Measurements from ENCODE around the gene STYX. TPM values are rescaled to one million over a fixed set of nuclear protein-coding genes. Genes with fewer than 3 reads are reported as not detected.

STYX gene, protein sequence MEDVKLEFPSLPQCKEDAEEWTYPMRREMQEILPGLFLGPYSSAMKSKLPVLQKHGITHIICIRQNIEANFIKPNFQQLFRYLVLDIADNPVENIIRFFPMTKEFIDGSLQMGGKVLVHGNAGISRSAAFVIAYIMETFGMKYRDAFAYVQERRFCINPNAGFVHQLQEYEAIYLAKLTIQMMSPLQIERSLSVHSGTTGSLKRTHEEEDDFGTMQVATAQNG
- 10 to 100 TPM; 14.9 to 20.4 (median 17.1) TPM for polyA plus RNA-seq (ENCODE audit: low read depth in 6 of 6)

DNA sequence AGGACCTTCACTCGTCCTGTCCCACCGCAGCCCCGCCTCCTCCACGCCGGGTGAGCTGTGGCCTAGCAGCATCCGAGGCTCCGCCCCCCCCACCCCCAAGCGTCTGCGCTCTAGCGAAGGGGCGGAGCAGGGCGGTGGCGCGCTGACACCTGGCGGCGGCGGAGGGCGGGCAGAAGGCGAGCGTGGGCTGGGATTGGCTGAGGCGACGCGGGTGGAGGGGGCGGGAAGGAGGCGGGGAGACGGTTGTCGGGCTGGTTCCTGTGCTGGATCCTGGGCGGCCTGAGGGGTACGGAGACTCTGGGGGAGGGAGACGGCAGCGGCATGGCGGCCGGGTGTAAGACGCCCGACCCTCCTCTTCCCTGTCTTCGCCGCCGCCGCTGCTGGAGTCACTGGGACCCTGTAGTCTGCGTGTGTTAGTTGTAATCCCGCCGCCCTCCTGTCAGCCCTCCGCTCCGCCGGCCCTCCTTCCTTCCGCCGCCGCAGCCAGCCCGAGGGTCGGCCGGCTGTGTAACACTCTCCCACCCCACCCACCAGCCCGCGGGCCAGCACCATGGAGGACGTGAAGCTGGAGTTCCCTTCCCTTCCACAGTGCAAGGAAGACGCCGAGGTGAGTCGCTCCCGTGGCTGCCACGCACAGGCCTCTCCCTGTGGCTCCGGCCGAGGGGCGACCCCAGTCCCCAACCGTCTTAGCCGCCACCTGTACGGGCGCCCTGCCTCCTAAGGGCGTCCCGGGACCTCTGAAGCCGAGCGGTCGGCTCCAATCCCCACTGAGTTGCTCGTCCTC lies at the start of gene STYX:
TSS of gene STYX (plus strand) at position 242 of the 784 bp plus-strand sequence. CDS start at position 551, 309 bp downstream.
- H3K9me3 Mint-ChIP-seq, result no peaks in the 10 kb centered on the region
- ATAC-seq (ENCODE audit: low read depth in 2 of 2), result peak; percentile 92 to 94
- H3K4me3 Mint-ChIP-seq, result peak within 1 kb of the TSS; percentile 90 to 97 (median 94)
- H3K4me1 Mint-ChIP-seq, result peaks cover 22 to 66% (median 35%) of the 10 kb centered on the region in 3 donors
- H3K27me3 Mint-ChIP-seq, result no peaks in the 10 kb centered on the region
- DNase-seq, result peak; percentile 95
- H3K27ac Mint-ChIP-seq, result peak within 1 kb of the TSS; percentile 88 to 96 (median 92)
- H3K36me3 Mint-ChIP-seq, result peaks cover 10 to 15% of the 10 kb centered on the region in 2 donors

DNA sequence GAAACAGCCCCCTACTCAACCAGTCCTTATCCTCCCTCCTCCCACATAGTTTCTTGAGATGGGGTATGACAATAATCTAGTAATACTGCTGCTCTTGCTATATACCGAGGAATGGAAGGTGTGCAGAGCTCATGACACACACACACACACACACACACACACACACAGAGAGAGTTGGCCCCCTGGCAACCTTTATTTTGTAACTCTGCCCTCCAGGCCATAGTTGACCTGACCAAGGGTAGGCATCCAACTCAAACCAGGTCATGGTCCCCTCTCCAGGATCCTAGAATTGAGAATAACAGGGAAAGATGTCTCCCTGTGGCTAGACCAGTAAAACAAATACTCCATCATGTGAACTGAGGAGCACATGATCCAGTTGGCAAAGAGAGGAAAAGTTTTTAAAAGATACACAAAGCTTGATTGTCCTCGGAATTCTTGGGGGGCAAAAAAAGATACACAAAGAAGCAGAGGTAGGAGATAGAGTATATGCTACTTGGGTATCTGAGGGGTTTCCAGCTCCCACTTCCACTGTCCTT lies 45.9 kb upstream of the STYX start:
- Mint-ChIP-seq H3K27ac (peak overlapping the region in 3 of 6 donors; percentile 33 to 89 (median 79)), H3K9me3 (no peaks in the 10 kb centered on the region), H3K4me1 (peaks cover 21 to 44% (median 39%) of the 10 kb centered on the region in 3 donors), H3K36me3 (no peaks in the 10 kb centered on the region), H3K27me3 (no peaks in the 10 kb centered on the region), H3K4me3 (no peak overlapping the region)
- DNase-seq (no peak), ATAC-seq (ENCODE audit: low read depth in 2 of 2) (no peak)

DNA sequence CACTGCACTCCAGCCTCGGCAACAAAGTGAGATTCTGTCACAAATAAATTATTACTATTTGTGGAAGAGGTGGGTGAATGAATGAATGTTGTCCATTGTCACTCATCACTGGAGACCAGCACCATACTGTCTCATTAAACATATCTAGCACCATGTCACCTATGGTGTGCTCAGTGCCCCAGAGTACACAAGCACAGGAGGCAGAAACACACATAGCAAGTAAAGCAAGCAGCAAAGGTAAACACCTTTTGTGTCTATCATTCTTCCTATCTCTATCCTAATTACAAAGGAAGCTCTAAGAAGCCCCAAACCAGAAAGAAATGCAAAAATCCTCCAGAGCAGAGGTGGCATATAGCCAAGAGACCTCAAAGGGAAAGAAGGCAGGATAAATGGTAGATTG lies 43.8 kb upstream of the STYX start:
- H3K36me3 Mint-ChIP-seq, result peaks cover 0 to 4% of the 10 kb centered on the region in 2 donors
- peaks cover 25 to 58% (median 46%) of the 10 kb centered on the region in 3 donors for H3K4me1 Mint-ChIP-seq
- H3K27me3 Mint-ChIP-seq, result no peaks in the 10 kb centered on the region
- H3K27ac Mint-ChIP-seq, result peak overlapping the region in 2 of 6 donors; percentile 41 to 42
- no peak overlapping the region for H3K4me3 Mint-ChIP-seq
- no peak for DNase-seq
- ATAC-seq (ENCODE audit: low read depth in 2 of 2), result no peak
- no peaks in the 10 kb centered on the region for H3K9me3 Mint-ChIP-seq

- DNase-seq (no peak), ATAC-seq (ENCODE audit: low read depth in 2 of 2) (no peak)
- Mint-ChIP-seq H3K4me1 (peaks cover 36 to 68% (median 63%) of the 10 kb centered on the region in 3 donors), H3K27ac (no peak overlapping the region), H3K9me3 (no peaks in the 10 kb centered on the region), H3K36me3 (peaks cover 0 to 4% of the 10 kb centered on the region in 2 donors), H3K4me3 (peak overlapping the region in 1 of 8 donors; percentile 22), H3K27me3 (no peaks in the 10 kb centered on the region)
Observed at GRCh38 chr14:52690983-52691760, 38.8 kb upstream of the STYX start.

- ATAC-seq (ENCODE audit: low read depth in 2 of 2), result no peak
Observed at GRCh38 chr14:52692248-52692962, 37.6 kb upstream of the STYX start.

GRCh38 chr14:52693036-52693435 lies 36.9 kb upstream of the STYX start:
- no peaks in the 10 kb centered on the region for H3K27me3 Mint-ChIP-seq
- peak overlapping the region in 1 of 6 donors; percentile 39 for H3K27ac Mint-ChIP-seq
- peaks cover 0 to 4% of the 10 kb centered on the region in 2 donors for H3K36me3 Mint-ChIP-seq
- peaks cover 29 to 52% (median 44%) of the 10 kb centered on the region in 3 donors for H3K4me1 Mint-ChIP-seq
- no peaks in the 10 kb centered on the region for H3K9me3 Mint-ChIP-seq
- ATAC-seq (ENCODE audit: low read depth in 2 of 2), result no peak
- peak overlapping the region in 1 of 8 donors; percentile 31 for H3K4me3 Mint-ChIP-seq
- DNase-seq, result no peak

More at GRCh38 chr14:52692248-52692962, 37.6 kb upstream of the STYX start:
- DNase-seq, result no peak
- Mint-ChIP-seq H3K27me3 (no peaks in the 10 kb centered on the region), H3K4me3 (peak overlapping the region in 3 of 8 donors; percentile 10 to 36 (median 31)), H3K4me1 (peaks cover 29 to 58% (median 51%) of the 10 kb centered on the region in 3 donors), H3K36me3 (peaks cover 0 to 4% of the 10 kb centered on the region in 2 donors), H3K27ac (peak overlapping the region in 2 of 6 donors; percentile 34 to 51), H3K9me3 (no peaks in the 10 kb centered on the region)

GRCh38 chr14:52693532-52693931 lies 36.4 kb upstream of the STYX start:
- H3K4me1 Mint-ChIP-seq, result peaks cover 29 to 50% (median 40%) of the 10 kb centered on the region in 3 donors
- peak overlapping the region in 5 of 8 donors; percentile 5 to 73 (median 35) for H3K4me3 Mint-ChIP-seq

GRCh38 chr14:52694761-52695480 lies 35.0 kb upstream of the STYX start:
- H3K27me3 Mint-ChIP-seq, result no peaks in the 10 kb centered on the region
- peak overlapping the region; percentile 78 to 97 (median 94) for H3K27ac Mint-ChIP-seq
- peaks cover 0 to 2% of the 10 kb centered on the region in 2 donors for H3K36me3 Mint-ChIP-seq
- peak overlapping the region; percentile 93 to 99 (median 96) for H3K4me3 Mint-ChIP-seq
- peak; percentile 61 for DNase-seq
- H3K4me1 Mint-ChIP-seq, result peaks cover 27 to 41% (median 38%) of the 10 kb centered on the region in 3 donors
- no peaks in the 10 kb centered on the region for H3K9me3 Mint-ChIP-seq
- ATAC-seq (ENCODE audit: low read depth in 2 of 2), result peak; percentile 64 to 66

More at GRCh38 chr14:52693532-52693931, 36.4 kb upstream of the STYX start:
- Mint-ChIP-seq H3K27me3 (no peaks in the 10 kb centered on the region), H3K27ac (peak overlapping the region in 4 of 6 donors; percentile 39 to 81 (median 64)), H3K36me3 (peaks cover 0 to 4% of the 10 kb centered on the region in 2 donors), H3K9me3 (no peaks in the 10 kb centered on the region)
- DNase-seq (no peak), ATAC-seq (ENCODE audit: low read depth in 2 of 2) (no peak)

GRCh38 chr14:52695481-52696091 lies 34.4 kb upstream of the STYX start, which contains the start of gene ERO1A:
TSS of gene ERO1A (minus strand) at chr14:52695558. CDS start at chr14:52695481, 77 bp downstream.
- Mint-ChIP-seq H3K36me3 (no peaks in the 10 kb centered on the region), H3K27ac (peak within 1 kb of the TSS; percentile 78 to 97 (median 94)), H3K4me1 (peaks cover 25 to 35% (median 34%) of the 10 kb centered on the region in 3 donors), H3K27me3 (no peaks in the 10 kb centered on the region), H3K4me3 (peak within 1 kb of the TSS; percentile 93 to 99 (median 96)), H3K9me3 (no peaks in the 10 kb centered on the region)
- DNase-seq (peak; percentile 68), ATAC-seq (ENCODE audit: low read depth in 2 of 2) (peak; percentile 67 to 72)

GRCh38 chr14:52700701-52701172 lies 29.2 kb upstream of the STYX start:
- H3K9me3 Mint-ChIP-seq, result no peaks in the 10 kb centered on the region
- H3K27ac Mint-ChIP-seq, result no peak overlapping the region
- ATAC-seq (ENCODE audit: low read depth in 2 of 2), result no peak
- no peak for DNase-seq
- H3K4me3 Mint-ChIP-seq, result peak overlapping the region in 1 of 8 donors; percentile 68
- peaks cover 0 to 2% (median 0%) of the 10 kb centered on the region in 3 donors for H3K4me1 Mint-ChIP-seq
- H3K36me3 Mint-ChIP-seq, result no peaks in the 10 kb centered on the region
- H3K27me3 Mint-ChIP-seq, result peaks cover 0 to 7% (median 0%) of the 10 kb centered on the region in 3 donors

GRCh38 chr14:52701223-52701622 lies 28.7 kb upstream of the STYX start:
- no peaks in the 10 kb centered on the region for H3K36me3 Mint-ChIP-seq
- no peaks in the 10 kb centered on the region for H3K9me3 Mint-ChIP-seq
- H3K4me1 Mint-ChIP-seq, result peaks cover 0 to 6% (median under 1%) of the 10 kb centered on the region in 3 donors
- peak overlapping the region in 1 of 6 donors; percentile 57 for H3K27ac Mint-ChIP-seq
- ATAC-seq (ENCODE audit: low read depth in 2 of 2) (no peak), DNase-seq (no peak)
- H3K4me3 Mint-ChIP-seq, result peak overlapping the region in 1 of 8 donors; percentile 68
- H3K27me3 Mint-ChIP-seq, result peaks cover 0 to 7% (median 0%) of the 10 kb centered on the region in 3 donors
